Chondrocyte (in vitro differentiated cells): ENCODE results near the gene KAZN. TPM values are rescaled to one million over a fixed set of nuclear protein-coding genes. Genes with fewer than 3 reads are reported as not detected.

ENCODE experiments used
- DNase-seq: peaks from one replicate; pipeline ENCODE4 v3.0.0; 2021; ENCODE audit warnings: mixed read lengths, low spot score
- H3K27ac Mint-ChIP-seq: one replicate; pipeline ENCODE4 v1.8.0; 2021; ENCODE audit warnings: mild to moderate bottlenecking, moderate library complexity, mixed read lengths; ENCODE audit not compliant: unreplicated experiment
- H3K27me3 Mint-ChIP-seq: 2 replicates; pipeline ENCODE4 v1.8.0; 2021; ENCODE audit warnings: low read depth, mixed read lengths
- H3K36me3 Mint-ChIP-seq: 2 replicates; pipeline ENCODE4 v1.8.0; 2021; ENCODE audit warnings: low read depth, mixed read lengths
- H3K4me1 Mint-ChIP-seq: 2 replicates; pipeline ENCODE4 v1.8.0; 2021; ENCODE audit warnings: low read depth, mild to moderate bottlenecking, mixed read lengths
- H3K4me3 Mint-ChIP-seq: one replicate; pipeline ENCODE4 v1.8.0; 2021; ENCODE audit warnings: mild to moderate bottlenecking, moderate library complexity, mixed read lengths; ENCODE audit not compliant: unreplicated experiment
- H3K9me3 Mint-ChIP-seq: 2 replicates; pipeline ENCODE4 v1.8.0; 2021; ENCODE audit warnings: low read depth, mixed read lengths
- total RNA-seq: library from RNA; stranded (reverse); gene quantifications from 3 replicates; pipeline ENCODE4 v1.2.1, GENCODE V29; 2021
- TF ChIP-seq, protein P1 (sequence below): fragments of 200-600 bp; sonication (generic); IDR thresholded peaks from 2 replicates; pipeline ENCODE4 v1.5.0; 2021; ENCODE audit warnings: antibody characterized with exemption, mild to moderate bottlenecking, moderate library complexity

The KAZN gene
- total RNA-seq, 1 donor from 2014 or later: 29.6 TPM

GRCh38 chr1:14712136-14712535, 113.7 kb downstream of the KAZN start:
- no peaks in the 10 kb centered on the region for H3K36me3 Mint-ChIP-seq
- H3K27ac Mint-ChIP-seq: no peak overlapping the region
- peaks cover 10% of the 10 kb centered on the region for H3K27me3 Mint-ChIP-seq
- TF ChIP-seq, protein P1, sequence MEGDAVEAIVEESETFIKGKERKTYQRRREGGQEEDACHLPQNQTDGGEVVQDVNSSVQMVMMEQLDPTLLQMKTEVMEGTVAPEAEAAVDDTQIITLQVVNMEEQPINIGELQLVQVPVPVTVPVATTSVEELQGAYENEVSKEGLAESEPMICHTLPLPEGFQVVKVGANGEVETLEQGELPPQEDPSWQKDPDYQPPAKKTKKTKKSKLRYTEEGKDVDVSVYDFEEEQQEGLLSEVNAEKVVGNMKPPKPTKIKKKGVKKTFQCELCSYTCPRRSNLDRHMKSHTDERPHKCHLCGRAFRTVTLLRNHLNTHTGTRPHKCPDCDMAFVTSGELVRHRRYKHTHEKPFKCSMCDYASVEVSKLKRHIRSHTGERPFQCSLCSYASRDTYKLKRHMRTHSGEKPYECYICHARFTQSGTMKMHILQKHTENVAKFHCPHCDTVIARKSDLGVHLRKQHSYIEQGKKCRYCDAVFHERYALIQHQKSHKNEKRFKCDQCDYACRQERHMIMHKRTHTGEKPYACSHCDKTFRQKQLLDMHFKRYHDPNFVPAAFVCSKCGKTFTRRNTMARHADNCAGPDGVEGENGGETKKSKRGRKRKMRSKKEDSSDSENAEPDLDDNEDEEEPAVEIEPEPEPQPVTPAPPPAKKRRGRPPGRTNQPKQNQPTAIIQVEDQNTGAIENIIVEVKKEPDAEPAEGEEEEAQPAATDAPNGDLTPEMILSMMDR: no peak
- DNase-seq: no peak
- no peaks in the 10 kb centered on the region for H3K4me1 Mint-ChIP-seq
- H3K9me3 Mint-ChIP-seq: peaks cover 2% of the 10 kb centered on the region
- H3K4me3 Mint-ChIP-seq: no peak overlapping the region

GRCh38 chr1:14713077-14713476, 114.6 kb downstream of the KAZN start:
- Mint-ChIP-seq H3K36me3 (no peaks in the 10 kb centered on the region), H3K27ac (no peak overlapping the region), H3K9me3 (peaks cover 3% of the 10 kb centered on the region), H3K4me3 (no peak overlapping the region), H3K4me1 (no peaks in the 10 kb centered on the region), H3K27me3 (peaks cover 8% of the 10 kb centered on the region)
- DNase-seq: no peak
- TF ChIP-seq, protein P1: no peak

- H3K27me3 Mint-ChIP-seq: peaks cover 8% of the 10 kb centered on the region
- no peak overlapping the region for H3K27ac Mint-ChIP-seq
- H3K36me3 Mint-ChIP-seq: no peaks in the 10 kb centered on the region
- no peaks in the 10 kb centered on the region for H3K4me1 Mint-ChIP-seq
- TF ChIP-seq, protein P1: no peak
- H3K4me3 Mint-ChIP-seq: no peak overlapping the region
- H3K9me3 Mint-ChIP-seq: peaks cover 5% of the 10 kb centered on the region
- no peak for DNase-seq
Measured at GRCh38 chr1:14715266-14715665, 116.8 kb downstream of the KAZN start.

DNA sequence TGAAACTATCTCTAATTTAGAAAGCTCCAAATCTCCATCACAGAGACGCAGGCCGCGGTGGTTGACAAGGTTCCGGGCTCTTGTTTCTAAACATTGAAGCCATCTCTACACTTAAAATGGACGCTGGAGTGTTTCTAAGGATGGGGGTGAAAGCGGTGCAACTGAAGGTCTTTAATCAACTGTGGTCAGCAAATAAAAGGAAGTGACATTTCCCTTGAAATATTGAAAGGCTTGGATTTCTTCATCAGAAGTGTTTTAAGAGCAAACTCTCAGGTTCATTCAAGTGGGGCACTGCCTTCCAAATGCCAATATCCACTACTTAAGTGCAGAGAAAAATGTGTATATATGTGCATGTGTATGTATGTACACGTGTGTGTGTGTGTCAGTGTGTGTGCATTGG, 117.3 kb downstream of the KAZN start:
- TF ChIP-seq, protein P1: no peak
- H3K36me3 Mint-ChIP-seq: no peaks in the 10 kb centered on the region
- no peak overlapping the region for H3K4me3 Mint-ChIP-seq
- no peak for DNase-seq
- H3K27ac Mint-ChIP-seq: no peak overlapping the region
- peaks cover 8% of the 10 kb centered on the region for H3K27me3 Mint-ChIP-seq
- no peaks in the 10 kb centered on the region for H3K4me1 Mint-ChIP-seq
- peaks cover 5% of the 10 kb centered on the region for H3K9me3 Mint-ChIP-seq

GRCh38 chr1:14716474-14716873, 118.0 kb downstream of the KAZN start:
- Mint-ChIP-seq H3K27me3 (peaks cover 8% of the 10 kb centered on the region), H3K4me1 (no peaks in the 10 kb centered on the region), H3K36me3 (no peaks in the 10 kb centered on the region), H3K4me3 (no peak overlapping the region), H3K27ac (no peak overlapping the region), H3K9me3 (peaks cover 5% of the 10 kb centered on the region)
- TF ChIP-seq, protein P1: no peak
- DNase-seq: no peak
